SK-N-SH (cell line): ENCODE data around the gene PRR18. TPM values are rescaled to one million over a fixed set of nuclear protein-coding genes. Genes with fewer than 3 reads are reported as not detected.

ENCODE experiments used
- CTCF ChIA-PET: fragments of 300-600, 350-600 bp; formaldehyde crosslinking; extraction: SDS; loops from one replicate; lab custom pipeline; 2021; lab: Yijun Ruan, JAX
- POLR2A ChIA-PET: fragments of 350-600 bp; sonication (Branson Sonifier 250); formaldehyde crosslinking; extraction: SDS; loops from one replicate; lab custom pipeline; 2020; ENCODE audit warnings: antibody characterized with exemption, inconsistent platforms; lab: Yijun Ruan, JAX
- DNase-seq: peaks from one replicate; pipeline ENCODE4 v3.0.0; 2012
- H2AFZ ChIP-seq: fragments of 200-600 bp; sonication (generic); 2 replicates; pipeline ENCODE4 v1.8.1; 2016; ENCODE audit warnings: antibody characterized with exemption, mild to moderate bottlenecking, low read depth
- H3F3A ChIP-seq: fragments of 200-600 bp; sonication (generic); replicated peaks from 2 replicates; pipeline ENCODE3; 2016; ENCODE audit warnings: antibody characterized with exemption, mild to moderate bottlenecking; ENCODE audit not compliant: insufficient read depth
- H3K27ac ChIP-seq, 2 experiments: fragments of 200-500 bp in 1 of 2; fragments of 200-600 bp in 1 of 2; sonication (Bioruptor generic) in 1 of 2; sonication (generic), shearing (Covaris generic) in 1 of 2; 2 replicates each; pipeline versions ENCODE4 v1.5.1 to v1.6.1; 2014 to 2016; ENCODE audit warnings: low read depth in 2 of 2, inconsistent platforms in 1 of 2, low read length in 1 of 2, mild to moderate bottlenecking in 1 of 2, mixed read lengths in 1 of 2
- H3K27me3 ChIP-seq: fragments of 200-600 bp; sonication (generic), shearing (Covaris generic); 2 replicates; pipeline ENCODE4 v1.6.1; 2016; ENCODE audit warnings: mixed run types; ENCODE audit not compliant: insufficient read depth
- H3K36me3 ChIP-seq, 2 experiments: fragments of 200-500 bp in 1 of 2; fragments of 200-600 bp in 1 of 2; sonication (Bioruptor generic) in 1 of 2; sonication (generic) in 1 of 2; replicated peaks in 1 of 2; 2 replicates each; pipeline versions ENCODE3 to v1.5.1; 2014 to 2016; ENCODE audit warnings: low read length in 1 of 2, mild to moderate bottlenecking in 1 of 2; ENCODE audit not compliant: insufficient read depth in 2 of 2, control insufficient read depth in 1 of 2
- H3K4me1 ChIP-seq, 2 experiments: fragments of 200-500 bp in 1 of 2; fragments of 200-600 bp in 1 of 2; sonication (Bioruptor generic) in 1 of 2; sonication (generic), shearing (Covaris generic) in 1 of 2; 2 replicates each; pipeline versions ENCODE4 v1.5.1 to v1.6.1; 2014 to 2016; ENCODE audit warnings: low read depth in 1 of 2, low read length in 1 of 2, mixed run types in 1 of 2; ENCODE audit not compliant: insufficient read depth in 2 of 2, control insufficient read depth in 1 of 2
- H3K4me2 ChIP-seq: fragments of 200-600 bp; sonication (generic), shearing (Covaris generic); 2 replicates; pipeline ENCODE4 v1.6.1; 2017; ENCODE audit warnings: mixed run types
- H3K4me3 ChIP-seq, 2 experiments: fragments of 200-500 bp in 1 of 2; fragments of 200-600 bp in 1 of 2; sonication (Bioruptor generic) in 1 of 2; sonication (generic), shearing (Covaris generic) in 1 of 2; 2 replicates each; pipeline versions ENCODE4 v1.5.1 to v1.8.1; 2014 to 2016; ENCODE audit warnings: low read depth in 2 of 2, inconsistent platforms in 1 of 2, low read length in 1 of 2, mild to moderate bottlenecking in 1 of 2, mixed read lengths in 1 of 2, moderate library complexity in 1 of 2
- H3K79me2 ChIP-seq: fragments of 200-600 bp; sonication (generic); 2 replicates; pipeline ENCODE4 v1.8.1; 2017; ENCODE audit warnings: mild to moderate bottlenecking; ENCODE audit not compliant: insufficient read depth
- H3K9ac ChIP-seq: fragments of 200-600 bp; sonication (generic); 2 replicates; pipeline ENCODE4 v1.6.1; 2017; ENCODE audit warnings: mixed run types
- H3K9me2 ChIP-seq: fragments of 200-600 bp; sonication (generic); 2 replicates; pipeline ENCODE4 v1.6.1; 2017; ENCODE audit warnings: mixed run types
- H3K9me3 ChIP-seq: fragments of 200-600 bp; sonication (generic); 2 replicates; pipeline ENCODE4 v1.6.1; 2017; ENCODE audit warnings: mixed run types, mild to moderate bottlenecking, moderate library complexity
- H4K20me1 ChIP-seq: fragments of 200-600 bp; sonication (generic); 2 replicates; pipeline ENCODE4 v1.6.1; 2017; ENCODE audit warnings: mild to moderate bottlenecking, mixed run types; ENCODE audit not compliant: insufficient read depth
- CHD2 ChIP-seq: fragments of 150-350 bp; IDR thresholded peaks from 2 replicates; pipeline ENCODE4 v1.6.1; 2018; ENCODE audit warnings: low read length; ENCODE audit not compliant: partially characterized antibody
- ELF1 ChIP-seq: IDR thresholded peaks from 2 replicates; pipeline ENCODE4 v1.4.0; 2012
- EP300 ChIP-seq, 2 experiments: IDR thresholded peaks; 2 replicates each; pipeline versions ENCODE4 v1.4.0 to v1.6.1; 2012; ENCODE audit warnings: borderline replicate concordance in 1 of 2, low read depth in 1 of 2, low read length in 1 of 2
- EZH2phosphoT487 ChIP-seq: fragments of 200-600 bp; sonication (generic); IDR thresholded peaks from 2 replicates; pipeline ENCODE4 v1.6.1; 2017; ENCODE audit warnings: low read depth, mixed run types, mild to moderate bottlenecking, antibody characterized with exemption, moderate library complexity, borderline replicate concordance
- FOSL2 ChIP-seq: IDR thresholded peaks from 2 replicates; pipeline ENCODE4 v1.4.0; 2012; ENCODE audit warnings: low read depth, mild to moderate bottlenecking, moderate library complexity, borderline replicate concordance
- GABPA ChIP-seq: IDR thresholded peaks from 2 replicates; pipeline ENCODE4 v1.4.0; 2012; ENCODE audit warnings: low read depth, mild to moderate bottlenecking
- GATA2 ChIP-seq: sonication (generic); formaldehyde crosslinking; IDR thresholded peaks from 2 replicates; pipeline ENCODE4 v1.5.0; 2020; ENCODE audit warnings: mild to moderate bottlenecking, missing genetic modification reagents
- IRF3 ChIP-seq: fragments of 150-350 bp; IDR thresholded peaks from 2 replicates; pipeline ENCODE4 v1.6.1; 2016; ENCODE audit warnings: mild to moderate bottlenecking, low read depth, low read length
- JUND ChIP-seq: IDR thresholded peaks from 2 replicates; pipeline ENCODE4 v1.4.0; 2012
- MAX ChIP-seq: IDR thresholded peaks from 2 replicates; pipeline ENCODE4 v1.4.0; 2012; ENCODE audit warnings: low read depth
- NFIC ChIP-seq: IDR thresholded peaks from 2 replicates; pipeline ENCODE4 v1.4.0; 2012; ENCODE audit warnings: borderline replicate concordance
- NRF1 ChIP-seq: IDR thresholded peaks from 2 replicates; pipeline ENCODE4 v1.6.1; 2012; ENCODE audit warnings: low read depth, mild to moderate bottlenecking, low read length
- POLR2AphosphoS5 ChIP-seq: IDR thresholded peaks from 2 replicates; pipeline ENCODE4 v1.6.1; 2012; ENCODE audit warnings: low read depth, low read length
- SIN3A ChIP-seq: IDR thresholded peaks from 2 replicates; pipeline ENCODE4 v1.6.1; 2012; ENCODE audit warnings: low read depth, mild to moderate bottlenecking, low read length, moderate library complexity, borderline replicate concordance
- SMC3 ChIP-seq: IDR thresholded peaks from 2 replicates; pipeline ENCODE4 v1.6.1; 2012; ENCODE audit warnings: low read depth, low read length, improper control_type of control experiment
- TAF1 ChIP-seq: IDR thresholded peaks from 2 replicates; pipeline ENCODE4 v1.6.1; 2012; ENCODE audit warnings: low read depth, mild to moderate bottlenecking, low read length, moderate library complexity, borderline replicate concordance
- YY1 ChIP-seq: IDR thresholded peaks from 2 replicates; pipeline ENCODE4 v1.4.0; 2012; ENCODE audit warnings: low read depth, mild to moderate bottlenecking
- WGBS: methylation state at CpG from one replicate; pipeline ENCODE4 v1.1.6; 2017; ENCODE audit warnings: low lambda C conversion rate; 5-methylcytosine and 5-hydroxymethylcytosine counted together
- polyA plus RNA-seq, 3 experiments: library from polyadenylated mRNA; depleted of rRNA; stranded (reverse); fragments of >200 nt; gene quantifications; 2 replicates each; pipeline ENCODE4 v1.2.3, GENCODE V29; 2012
- TF ChIP-seq, protein P1 (sequence below): fragments of 150-350 bp; IDR thresholded peaks from 2 replicates; pipeline ENCODE4 v1.6.1; 2017; ENCODE audit warnings: antibody characterized with exemption, low read length, low read depth, borderline replicate concordance
- TF ChIP-seq, protein P2 (sequence below): IDR thresholded peaks from 2 replicates; pipeline ENCODE4 v1.4.0; 2012; ENCODE audit warnings: low read depth, borderline replicate concordance
- TF ChIP-seq, protein P3 (sequence below): IDR thresholded peaks from 2 replicates; pipeline ENCODE4 v1.4.0; 2012; ENCODE audit warnings: low read depth, borderline replicate concordance

Gene PRR18
- polyA plus RNA-seq, 1 of the 3 experiments (the other 2 are of a cell fraction) = 0.02 TPM

- Histone ChIP-seq H3K79me2 (no peaks in the 10 kb centered on the region), H3K4me2 (no peak overlapping the region), H3K27me3 (peaks cover 42% of the 10 kb centered on the region; the same call in 1 of the 2 replicates), H3K4me1 (no peaks in the 10 kb centered on the region; a peak in 1 of 4 replicates), H4K20me1 (no peaks in the 10 kb centered on the region), H3K9ac (no peak overlapping the region), H3K9me2 (no peaks in the 10 kb centered on the region), H3K27ac (no peak overlapping the region), H3K4me3 (no peak overlapping the region), H3K36me3 (no peaks in the 10 kb centered on the region), H2AFZ (no peak overlapping the region), H3F3A (no peaks in the 10 kb centered on the region), H3K9me3 (no peaks in the 10 kb centered on the region)
- TF ChIP-seq, protein P1, sequence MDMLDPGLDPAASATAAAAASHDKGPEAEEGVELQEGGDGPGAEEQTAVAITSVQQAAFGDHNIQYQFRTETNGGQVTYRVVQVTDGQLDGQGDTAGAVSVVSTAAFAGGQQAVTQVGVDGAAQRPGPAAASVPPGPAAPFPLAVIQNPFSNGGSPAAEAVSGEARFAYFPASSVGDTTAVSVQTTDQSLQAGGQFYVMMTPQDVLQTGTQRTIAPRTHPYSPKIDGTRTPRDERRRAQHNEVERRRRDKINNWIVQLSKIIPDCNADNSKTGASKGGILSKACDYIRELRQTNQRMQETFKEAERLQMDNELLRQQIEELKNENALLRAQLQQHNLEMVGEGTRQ = no peak
- TF ChIP-seq YY1 = no peak
- TF ChIP-seq ELF1 = no peak
- TF ChIP-seq SMC3 = no peak
- TF ChIP-seq POLR2AphosphoS5 = no peak
- no peak for TF ChIP-seq SIN3A
- TF ChIP-seq, protein P2, sequence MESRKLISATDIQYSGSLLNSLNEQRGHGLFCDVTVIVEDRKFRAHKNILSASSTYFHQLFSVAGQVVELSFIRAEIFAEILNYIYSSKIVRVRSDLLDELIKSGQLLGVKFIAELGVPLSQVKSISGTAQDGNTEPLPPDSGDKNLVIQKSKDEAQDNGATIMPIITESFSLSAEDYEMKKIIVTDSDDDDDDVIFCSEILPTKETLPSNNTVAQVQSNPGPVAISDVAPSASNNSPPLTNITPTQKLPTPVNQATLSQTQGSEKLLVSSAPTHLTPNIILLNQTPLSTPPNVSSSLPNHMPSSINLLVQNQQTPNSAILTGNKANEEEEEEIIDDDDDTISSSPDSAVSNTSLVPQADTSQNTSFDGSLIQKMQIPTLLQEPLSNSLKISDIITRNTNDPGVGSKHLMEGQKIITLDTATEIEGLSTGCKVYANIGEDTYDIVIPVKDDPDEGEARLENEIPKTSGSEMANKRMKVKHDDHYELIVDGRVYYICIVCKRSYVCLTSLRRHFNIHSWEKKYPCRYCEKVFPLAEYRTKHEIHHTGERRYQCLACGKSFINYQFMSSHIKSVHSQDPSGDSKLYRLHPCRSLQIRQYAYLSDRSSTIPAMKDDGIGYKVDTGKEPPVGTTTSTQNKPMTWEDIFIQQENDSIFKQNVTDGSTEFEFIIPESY = no peak
- no peak for TF ChIP-seq IRF3
- TF ChIP-seq, protein P3, sequence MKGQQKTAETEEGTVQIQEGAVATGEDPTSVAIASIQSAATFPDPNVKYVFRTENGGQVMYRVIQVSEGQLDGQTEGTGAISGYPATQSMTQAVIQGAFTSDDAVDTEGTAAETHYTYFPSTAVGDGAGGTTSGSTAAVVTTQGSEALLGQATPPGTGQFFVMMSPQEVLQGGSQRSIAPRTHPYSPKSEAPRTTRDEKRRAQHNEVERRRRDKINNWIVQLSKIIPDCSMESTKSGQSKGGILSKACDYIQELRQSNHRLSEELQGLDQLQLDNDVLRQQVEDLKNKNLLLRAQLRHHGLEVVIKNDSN = no peak
- TF ChIP-seq MAX = no peak
- TF ChIP-seq JUND = no peak
- no peak for TF ChIP-seq CHD2
- no peak for TF ChIP-seq EZH2phosphoT487
- no peak for TF ChIP-seq NFIC
- TF ChIP-seq EP300 (IDR thresholded peaks at IDR 0.05; ENCODE audit: borderline replicate concordance in 1 of 2, low read depth in 1 of 2, low read length in 1 of 2) = no peak
- no peak for TF ChIP-seq GABPA
- no peak for TF ChIP-seq TAF1
- no peak for TF ChIP-seq NRF1
- no peak for TF ChIP-seq FOSL2
- no peak for TF ChIP-seq GATA2
- WGBS = 43% methylated on average over 10 of the region's 11 CpGs
- DNase-seq = no peak
- ChIA-PET CTCF (interaction anchor here (1.4 to 2.7 kb wide), 3 partner anchors 12 to 118 kb away, joined by 3 to 11 read pairs (median 5); no protein-coding TSS in a partner anchor), POLR2A (no interaction called here)
Measured at GRCh38 chr6:166282394-166283032, 25.7 kb downstream of the PRR18 start.
